ENCODE results near the gene AGA.

DNA sequence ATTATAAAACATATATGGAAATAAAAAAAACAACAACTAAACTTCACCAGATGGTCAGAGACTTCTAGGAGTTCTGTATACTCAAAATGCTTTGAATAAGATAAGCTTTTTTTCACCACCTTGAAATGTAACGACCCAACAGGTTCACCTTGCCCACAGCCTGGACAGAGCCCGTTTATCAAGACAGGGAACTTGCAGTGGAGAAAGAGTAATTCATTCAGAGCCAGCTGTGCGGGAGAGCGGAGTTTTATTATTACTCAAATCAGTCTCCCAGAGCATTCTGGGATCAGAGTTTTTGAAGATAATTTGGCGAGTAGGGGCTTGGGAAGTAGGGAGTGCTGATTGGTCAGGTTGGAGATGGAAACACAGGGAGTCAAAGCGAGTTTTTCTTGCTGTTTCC, 38.5 kb downstream of the AGA start:
- TF ChIP-seq, protein P1, sequence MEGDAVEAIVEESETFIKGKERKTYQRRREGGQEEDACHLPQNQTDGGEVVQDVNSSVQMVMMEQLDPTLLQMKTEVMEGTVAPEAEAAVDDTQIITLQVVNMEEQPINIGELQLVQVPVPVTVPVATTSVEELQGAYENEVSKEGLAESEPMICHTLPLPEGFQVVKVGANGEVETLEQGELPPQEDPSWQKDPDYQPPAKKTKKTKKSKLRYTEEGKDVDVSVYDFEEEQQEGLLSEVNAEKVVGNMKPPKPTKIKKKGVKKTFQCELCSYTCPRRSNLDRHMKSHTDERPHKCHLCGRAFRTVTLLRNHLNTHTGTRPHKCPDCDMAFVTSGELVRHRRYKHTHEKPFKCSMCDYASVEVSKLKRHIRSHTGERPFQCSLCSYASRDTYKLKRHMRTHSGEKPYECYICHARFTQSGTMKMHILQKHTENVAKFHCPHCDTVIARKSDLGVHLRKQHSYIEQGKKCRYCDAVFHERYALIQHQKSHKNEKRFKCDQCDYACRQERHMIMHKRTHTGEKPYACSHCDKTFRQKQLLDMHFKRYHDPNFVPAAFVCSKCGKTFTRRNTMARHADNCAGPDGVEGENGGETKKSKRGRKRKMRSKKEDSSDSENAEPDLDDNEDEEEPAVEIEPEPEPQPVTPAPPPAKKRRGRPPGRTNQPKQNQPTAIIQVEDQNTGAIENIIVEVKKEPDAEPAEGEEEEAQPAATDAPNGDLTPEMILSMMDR (IDR thresholded peaks at IDR 0.05; ENCODE audit: control extremely low read depth in 1 of 3, insufficient read depth in 1 of 3, low read depth in 1 of 3, low read length in 3 of 3), result no peak
- no peak for TF ChIP-seq TAF1 (IDR thresholded peaks at IDR 0.05; ENCODE audit: low read depth, low read length)
- TF ChIP-seq, protein P2, sequence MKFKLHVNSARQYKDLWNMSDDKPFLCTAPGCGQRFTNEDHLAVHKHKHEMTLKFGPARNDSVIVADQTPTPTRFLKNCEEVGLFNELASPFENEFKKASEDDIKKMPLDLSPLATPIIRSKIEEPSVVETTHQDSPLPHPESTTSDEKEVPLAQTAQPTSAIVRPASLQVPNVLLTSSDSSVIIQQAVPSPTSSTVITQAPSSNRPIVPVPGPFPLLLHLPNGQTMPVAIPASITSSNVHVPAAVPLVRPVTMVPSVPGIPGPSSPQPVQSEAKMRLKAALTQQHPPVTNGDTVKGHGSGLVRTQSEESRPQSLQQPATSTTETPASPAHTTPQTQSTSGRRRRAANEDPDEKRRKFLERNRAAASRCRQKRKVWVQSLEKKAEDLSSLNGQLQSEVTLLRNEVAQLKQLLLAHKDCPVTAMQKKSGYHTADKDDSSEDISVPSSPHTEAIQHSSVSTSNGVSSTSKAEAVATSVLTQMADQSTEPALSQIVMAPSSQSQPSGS (IDR thresholded peaks at IDR 0.05; ENCODE audit: low read length), result no peak
- no peak for TF ChIP-seq JUN (IDR thresholded peaks at IDR 0.05; ENCODE audit: low read depth, low read length)
- no peak for TF ChIP-seq RAD21 (IDR thresholded peaks at IDR 0.05 in 1 of 2, conservative IDR thresholded peaks at IDR 0.05 in 1 of 2; ENCODE audit: low read depth in 2 of 2, low read length in 2 of 2)
- TF ChIP-seq CBX5 (IDR thresholded peaks at IDR 0.05; ENCODE audit: low read depth, low read length), result no peak
- TF ChIP-seq CHD2 (IDR thresholded peaks at IDR 0.05; ENCODE audit: low read length), result no peak
- no peak for TF ChIP-seq EZH2 (IDR thresholded peaks at IDR 0.05; ENCODE audit: low read depth, low read length, severe bottlenecking)
